Liver (tissue), 9 donors: ENCODE results near the gene KIF26A. TPM values are rescaled to one million over a fixed set of nuclear protein-coding genes. Genes with fewer than 3 reads are reported as not detected.

Experiments used
- DNase-seq: peaks from one replicate; pipeline ENCODE4 v3.0.0-alpha.2; 2017; ENCODE audit warnings: low spot score
- H3K27ac ChIP-seq, 2 donors: one replicate each; pipeline ENCODE4 v1.7.0; 2013; ENCODE audit warnings: inconsistent platforms in 2 of 2, low read length in 2 of 2, control low read depth in 1 of 2, low read depth in 1 of 2, mild to moderate bottlenecking in 1 of 2
- H3K27me3 ChIP-seq, 4 donors: one replicate each; pipeline versions ENCODE4 v1.6.1 to v1.7.0; 2013; ENCODE audit warnings: low read length in 3 of 4, inconsistent platforms in 1 of 4, mild to moderate bottlenecking in 1 of 4, moderate library complexity in 1 of 4; ENCODE audit not compliant: control insufficient read depth in 4 of 4, insufficient read depth in 4 of 4
- H3K36me3 ChIP-seq, 4 donors: one replicate each; pipeline versions ENCODE4 v1.6.1 to v1.7.0; 2013; ENCODE audit warnings: low read length in 3 of 4, mild to moderate bottlenecking in 3 of 4, low read depth in 1 of 4, moderate library complexity in 1 of 4; ENCODE audit not compliant: control insufficient read depth in 4 of 4, insufficient read depth in 3 of 4
- H3K4me1 ChIP-seq, 4 donors: one replicate each; pipeline versions ENCODE4 v1.6.1 to v1.7.0; 2013; ENCODE audit warnings: low read length in 3 of 4, mild to moderate bottlenecking in 3 of 4, moderate library complexity in 1 of 4; ENCODE audit not compliant: control insufficient read depth in 4 of 4, insufficient read depth in 4 of 4
- H3K4me3 ChIP-seq, 3 donors: one replicate each; pipeline versions ENCODE4 v1.6.1 to v1.7.0; 2013; ENCODE audit warnings: low read length in 3 of 3, control low read depth in 1 of 3, low read depth in 1 of 3, mild to moderate bottlenecking in 1 of 3
- H3K9ac ChIP-seq, 2 donors: one replicate each; pipeline ENCODE4 v1.7.0; 2013; ENCODE audit warnings: low read length in 2 of 2, mild to moderate bottlenecking in 2 of 2, moderate library complexity in 2 of 2, control low read depth in 1 of 2, low read depth in 1 of 2
- H3K9me3 ChIP-seq, 4 donors: one replicate each; pipeline versions ENCODE4 v1.6.1 to v1.7.0; 2013; ENCODE audit warnings: low read length in 3 of 4; ENCODE audit not compliant: control insufficient read depth in 4 of 4
- EGR1 ChIP-seq, 2 donors: IDR thresholded peaks; 2 replicates each; pipeline ENCODE4 v1.6.1; 2016 to 2018; ENCODE audit warnings: antibody characterized with exemption in 2 of 2, low read depth in 2 of 2
- FOXA1 ChIP-seq: IDR thresholded peaks from 2 replicates; pipeline ENCODE4 v1.6.1; 2016; ENCODE audit warnings: antibody characterized with exemption
- FOXA2 ChIP-seq: IDR thresholded peaks from 2 replicates; pipeline ENCODE4 v1.6.1; 2016; ENCODE audit warnings: antibody characterized with exemption
- GABPA ChIP-seq, 2 donors: IDR thresholded peaks in 1 of 2; conservative IDR thresholded peaks in 1 of 2; 2 replicates each; pipeline ENCODE4 v1.6.1; 2016; ENCODE audit warnings: antibody characterized with exemption in 2 of 2, mild to moderate bottlenecking in 1 of 2, moderate library complexity in 1 of 2
- HNF4A ChIP-seq, 2 donors: conservative IDR thresholded peaks; 2 replicates each; pipeline ENCODE4 v1.6.1; 2016; ENCODE audit warnings: antibody characterized with exemption in 2 of 2, mild to moderate bottlenecking in 2 of 2
- JUND ChIP-seq, 2 donors: IDR thresholded peaks; 2 replicates each; pipeline ENCODE4 v1.6.1; 2016; ENCODE audit warnings: antibody characterized with exemption in 2 of 2
- NR2F2 ChIP-seq: IDR thresholded peaks from 2 replicates; pipeline ENCODE4 v1.6.1; 2016; ENCODE audit warnings: antibody characterized with exemption
- RAD21 ChIP-seq, 2 donors: IDR thresholded peaks; 2 replicates each; pipeline ENCODE4 v1.6.1; 2016; ENCODE audit warnings: antibody characterized with exemption in 2 of 2, mild to moderate bottlenecking in 2 of 2
- RXRA ChIP-seq, 2 donors: IDR thresholded peaks; 2 replicates each; pipeline ENCODE4 v1.6.1; 2017 to 2018; ENCODE audit warnings: antibody characterized with exemption in 2 of 2, mild to moderate bottlenecking in 1 of 2
- SP1 ChIP-seq: IDR thresholded peaks from 2 replicates; pipeline ENCODE4 v1.6.1; 2018; ENCODE audit warnings: antibody characterized with exemption, mild to moderate bottlenecking
- TAF1 ChIP-seq: conservative IDR thresholded peaks from 2 replicates; pipeline ENCODE4 v1.6.1; 2016; ENCODE audit warnings: antibody characterized with exemption, mild to moderate bottlenecking
- YY1 ChIP-seq: IDR thresholded peaks from 2 replicates; pipeline ENCODE4 v1.6.1; 2016; ENCODE audit warnings: antibody characterized with exemption, mild to moderate bottlenecking
- WGBS: extraction: QIAGEN DNeasy Blood & Tissue Kit; methylation state at CpG from one replicate; pipeline ENCODE4 v1.1.7; 2013; 5-methylcytosine and 5-hydroxymethylcytosine counted together
- polyA plus RNA-seq, 2 donors: library from polyadenylated mRNA; stranded (reverse) in 1 of 2; unstranded in 1 of 2; fragments of 200-250 nt in 1 of 2; fragments of >200 nt in 1 of 2; fragmentation: Nextera tagmentation in 1 of 2; extraction: Ambion mirVana in 1 of 2; gene quantifications; one replicate each; pipeline versions ENCODE4 v1.2.1 to v1.2.3, GENCODE V29; 2013 to 2015
- total RNA-seq, 2 donors: library from RNA; depleted of rRNA; stranded (reverse); fragments of >200 nt; gene quantifications; one replicate each; pipeline ENCODE4 v1.2.3, GENCODE V29; 2014
- TF ChIP-seq, protein P1 (sequence below): IDR thresholded peaks from 2 replicates; pipeline ENCODE4 v1.6.1; 2016; ENCODE audit warnings: antibody characterized with exemption, mild to moderate bottlenecking
- TF ChIP-seq, protein P2 (sequence below): IDR thresholded peaks from 2 replicates; pipeline ENCODE4 v1.6.1; 2016; ENCODE audit warnings: antibody characterized with exemption
- TF ChIP-seq, protein P3 (sequence below): IDR thresholded peaks from 2 replicates; pipeline ENCODE4 v1.6.1; 2016; ENCODE audit warnings: antibody characterized with exemption
- TF ChIP-seq, protein P4 (sequence below): fragments of 150-350 bp; IDR thresholded peaks from 2 replicates; pipeline ENCODE4 v1.5.1; 2017; ENCODE audit warnings: improper control_type of control experiment, low read depth, low read length; ENCODE audit not compliant: missing input control
- TF ChIP-seq, protein P5 (sequence below): IDR thresholded peaks from 2 replicates; pipeline ENCODE4 v1.6.1; 2016; ENCODE audit warnings: antibody characterized with exemption
- donor health status: healthy.
- donor health status: healthy.
- donor health status: healthy.
- donor health status: healthy.
- donor health status: healthy.

Gene KIF26A
- total and polyA plus RNA-seq, 4 donors: 0.07 to 10.2 (median 1.3) TPM

DNA sequence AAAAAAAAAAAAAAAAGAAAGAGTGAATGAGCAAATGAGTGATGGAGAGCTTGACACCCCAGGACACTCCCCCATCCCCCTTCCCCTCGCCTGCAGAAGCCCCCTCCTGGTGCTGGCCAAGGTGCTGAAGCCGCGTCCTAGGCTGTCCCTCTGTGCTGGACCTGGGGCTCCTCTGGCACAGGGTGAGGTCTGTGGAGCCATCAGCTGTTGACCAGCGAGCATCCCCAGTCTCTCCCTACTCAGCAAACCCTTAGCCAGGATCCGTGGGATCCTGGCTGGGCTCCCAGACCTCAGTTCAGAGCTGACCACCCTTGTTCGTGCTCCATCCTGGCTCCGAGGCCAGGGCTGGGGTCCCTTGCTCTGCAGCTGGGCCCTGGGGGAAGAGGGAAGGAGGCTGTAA, 5.4 kb upstream of the KIF26A start:
- Histone ChIP-seq H3K4me3 (no peak overlapping the region), H3K36me3 (no peaks in the 10 kb centered on the region), H3K9ac (no peak overlapping the region), H3K9me3 (peaks cover 3 to 8% (median 5%) of the 10 kb centered on the region in 4 donors), H3K27ac (no peak overlapping the region), H3K27me3 (peaks cover 0 to 14% (median 2%) of the 10 kb centered on the region in 4 donors), H3K4me1 (peaks cover 8 to 28% (median 15%) of the 10 kb centered on the region in 4 donors)
- 33% methylated on average over 7 of the region's 7 CpGs for WGBS
- no peak for DNase-seq
- TF ChIP-seq, protein P1, sequence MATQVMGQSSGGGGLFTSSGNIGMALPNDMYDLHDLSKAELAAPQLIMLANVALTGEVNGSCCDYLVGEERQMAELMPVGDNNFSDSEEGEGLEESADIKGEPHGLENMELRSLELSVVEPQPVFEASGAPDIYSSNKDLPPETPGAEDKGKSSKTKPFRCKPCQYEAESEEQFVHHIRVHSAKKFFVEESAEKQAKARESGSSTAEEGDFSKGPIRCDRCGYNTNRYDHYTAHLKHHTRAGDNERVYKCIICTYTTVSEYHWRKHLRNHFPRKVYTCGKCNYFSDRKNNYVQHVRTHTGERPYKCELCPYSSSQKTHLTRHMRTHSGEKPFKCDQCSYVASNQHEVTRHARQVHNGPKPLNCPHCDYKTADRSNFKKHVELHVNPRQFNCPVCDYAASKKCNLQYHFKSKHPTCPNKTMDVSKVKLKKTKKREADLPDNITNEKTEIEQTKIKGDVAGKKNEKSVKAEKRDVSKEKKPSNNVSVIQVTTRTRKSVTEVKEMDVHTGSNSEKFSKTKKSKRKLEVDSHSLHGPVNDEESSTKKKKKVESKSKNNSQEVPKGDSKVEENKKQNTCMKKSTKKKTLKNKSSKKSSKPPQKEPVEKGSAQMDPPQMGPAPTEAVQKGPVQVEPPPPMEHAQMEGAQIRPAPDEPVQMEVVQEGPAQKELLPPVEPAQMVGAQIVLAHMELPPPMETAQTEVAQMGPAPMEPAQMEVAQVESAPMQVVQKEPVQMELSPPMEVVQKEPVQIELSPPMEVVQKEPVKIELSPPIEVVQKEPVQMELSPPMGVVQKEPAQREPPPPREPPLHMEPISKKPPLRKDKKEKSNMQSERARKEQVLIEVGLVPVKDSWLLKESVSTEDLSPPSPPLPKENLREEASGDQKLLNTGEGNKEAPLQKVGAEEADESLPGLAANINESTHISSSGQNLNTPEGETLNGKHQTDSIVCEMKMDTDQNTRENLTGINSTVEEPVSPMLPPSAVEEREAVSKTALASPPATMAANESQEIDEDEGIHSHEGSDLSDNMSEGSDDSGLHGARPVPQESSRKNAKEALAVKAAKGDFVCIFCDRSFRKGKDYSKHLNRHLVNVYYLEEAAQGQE: no peak
- TF ChIP-seq NR2F2 (no peak), RAD21 (IDR thresholded peaks at IDR 0.05) (no peak), YY1 (no peak), EGR1 (IDR thresholded peaks at IDR 0.05; ENCODE audit: low read depth in 2 of 2) (no peak), SP1 (no peak), TAF1 (no peak), FOXA2 (no peak), JUND (IDR thresholded peaks at IDR 0.05) (no peak), FOXA1 (no peak), GABPA (IDR thresholded peaks at IDR 0.05 in 1 of 2, conservative IDR thresholded peaks at IDR 0.05 in 1 of 2) (no peak), HNF4A (conservative IDR thresholded peaks at IDR 0.05) (no peak), RXRA (IDR thresholded peaks at IDR 0.05) (no peak)
- TF ChIP-seq, protein P2, sequence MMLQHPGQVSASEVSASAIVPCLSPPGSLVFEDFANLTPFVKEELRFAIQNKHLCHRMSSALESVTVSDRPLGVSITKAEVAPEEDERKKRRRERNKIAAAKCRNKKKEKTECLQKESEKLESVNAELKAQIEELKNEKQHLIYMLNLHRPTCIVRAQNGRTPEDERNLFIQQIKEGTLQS: no peak
- TF ChIP-seq, protein P3, sequence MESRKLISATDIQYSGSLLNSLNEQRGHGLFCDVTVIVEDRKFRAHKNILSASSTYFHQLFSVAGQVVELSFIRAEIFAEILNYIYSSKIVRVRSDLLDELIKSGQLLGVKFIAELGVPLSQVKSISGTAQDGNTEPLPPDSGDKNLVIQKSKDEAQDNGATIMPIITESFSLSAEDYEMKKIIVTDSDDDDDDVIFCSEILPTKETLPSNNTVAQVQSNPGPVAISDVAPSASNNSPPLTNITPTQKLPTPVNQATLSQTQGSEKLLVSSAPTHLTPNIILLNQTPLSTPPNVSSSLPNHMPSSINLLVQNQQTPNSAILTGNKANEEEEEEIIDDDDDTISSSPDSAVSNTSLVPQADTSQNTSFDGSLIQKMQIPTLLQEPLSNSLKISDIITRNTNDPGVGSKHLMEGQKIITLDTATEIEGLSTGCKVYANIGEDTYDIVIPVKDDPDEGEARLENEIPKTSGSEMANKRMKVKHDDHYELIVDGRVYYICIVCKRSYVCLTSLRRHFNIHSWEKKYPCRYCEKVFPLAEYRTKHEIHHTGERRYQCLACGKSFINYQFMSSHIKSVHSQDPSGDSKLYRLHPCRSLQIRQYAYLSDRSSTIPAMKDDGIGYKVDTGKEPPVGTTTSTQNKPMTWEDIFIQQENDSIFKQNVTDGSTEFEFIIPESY: no peak
- TF ChIP-seq, protein P4, sequence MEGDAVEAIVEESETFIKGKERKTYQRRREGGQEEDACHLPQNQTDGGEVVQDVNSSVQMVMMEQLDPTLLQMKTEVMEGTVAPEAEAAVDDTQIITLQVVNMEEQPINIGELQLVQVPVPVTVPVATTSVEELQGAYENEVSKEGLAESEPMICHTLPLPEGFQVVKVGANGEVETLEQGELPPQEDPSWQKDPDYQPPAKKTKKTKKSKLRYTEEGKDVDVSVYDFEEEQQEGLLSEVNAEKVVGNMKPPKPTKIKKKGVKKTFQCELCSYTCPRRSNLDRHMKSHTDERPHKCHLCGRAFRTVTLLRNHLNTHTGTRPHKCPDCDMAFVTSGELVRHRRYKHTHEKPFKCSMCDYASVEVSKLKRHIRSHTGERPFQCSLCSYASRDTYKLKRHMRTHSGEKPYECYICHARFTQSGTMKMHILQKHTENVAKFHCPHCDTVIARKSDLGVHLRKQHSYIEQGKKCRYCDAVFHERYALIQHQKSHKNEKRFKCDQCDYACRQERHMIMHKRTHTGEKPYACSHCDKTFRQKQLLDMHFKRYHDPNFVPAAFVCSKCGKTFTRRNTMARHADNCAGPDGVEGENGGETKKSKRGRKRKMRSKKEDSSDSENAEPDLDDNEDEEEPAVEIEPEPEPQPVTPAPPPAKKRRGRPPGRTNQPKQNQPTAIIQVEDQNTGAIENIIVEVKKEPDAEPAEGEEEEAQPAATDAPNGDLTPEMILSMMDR: no peak

DNA sequence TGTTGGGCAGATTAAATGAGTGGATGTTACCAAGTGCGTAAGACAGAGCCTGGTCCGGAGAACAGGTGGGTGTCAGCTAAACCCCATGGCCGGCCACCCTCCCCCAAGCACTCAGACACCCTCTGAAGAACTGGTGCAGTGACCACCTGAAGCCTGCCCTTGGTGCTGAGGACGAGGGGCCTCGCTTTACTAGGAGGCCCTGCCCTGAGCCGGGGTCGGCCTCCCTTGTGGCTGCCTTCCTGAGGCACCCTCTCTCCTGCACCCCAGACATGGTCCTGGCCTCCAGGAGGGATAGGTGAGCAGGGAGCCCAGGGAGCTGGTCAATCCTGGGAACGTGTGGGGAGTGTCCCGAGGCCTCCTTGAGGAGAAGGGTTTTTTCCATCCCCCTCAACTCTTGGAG, 4.9 kb upstream of the KIF26A start:
- Histone ChIP-seq H3K9ac (no peak overlapping the region), H3K36me3 (no peaks in the 10 kb centered on the region), H3K27ac (no peak overlapping the region), H3K4me3 (no peak overlapping the region), H3K9me3 (peaks cover 3 to 8% (median 5%) of the 10 kb centered on the region in 4 donors), H3K4me1 (peaks cover 13 to 32% (median 17%) of the 10 kb centered on the region in 4 donors), H3K27me3 (peaks cover 0 to 14% (median 2%) of the 10 kb centered on the region in 4 donors)
- no peak for DNase-seq
- 82% methylated on average over 9 of the region's 9 CpGs for WGBS
- no peak for TF ChIP-seq RXRA (IDR thresholded peaks at IDR 0.05)
- TF ChIP-seq JUND (IDR thresholded peaks at IDR 0.05): no peak
- TF ChIP-seq NR2F2: no peak
- no peak for TF ChIP-seq TAF1
- TF ChIP-seq, protein P3: no peak
- TF ChIP-seq HNF4A (conservative IDR thresholded peaks at IDR 0.05): no peak
- no peak for TF ChIP-seq SP1
- TF ChIP-seq, protein P4: no peak
- TF ChIP-seq, protein P5, sequence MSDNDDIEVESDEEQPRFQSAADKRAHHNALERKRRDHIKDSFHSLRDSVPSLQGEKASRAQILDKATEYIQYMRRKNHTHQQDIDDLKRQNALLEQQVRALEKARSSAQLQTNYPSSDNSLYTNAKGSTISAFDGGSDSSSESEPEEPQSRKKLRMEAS: no peak
